GM12873 (cell line): ENCODE measurements around the gene ABHD12.
A peak's percentile ranks its signal among the peaks of the same experiment; 100 is the strongest.

Experiments used
- TF ChIP-seq, protein P1 (sequence below): IDR thresholded peaks from 2 replicates; pipeline ENCODE4 v1.5.1; 2012; ENCODE audit warnings: low read depth, mild to moderate bottlenecking, moderate library complexity, low read length, control low read depth; ENCODE audit not compliant: insufficient read depth; ENCODE audit errors: missing control alignments

ABHD12 gene

GRCh38 chr20:25296094-25297093 lies 94.2 kb downstream of the ABHD12 start:
- TF ChIP-seq, protein P1, sequence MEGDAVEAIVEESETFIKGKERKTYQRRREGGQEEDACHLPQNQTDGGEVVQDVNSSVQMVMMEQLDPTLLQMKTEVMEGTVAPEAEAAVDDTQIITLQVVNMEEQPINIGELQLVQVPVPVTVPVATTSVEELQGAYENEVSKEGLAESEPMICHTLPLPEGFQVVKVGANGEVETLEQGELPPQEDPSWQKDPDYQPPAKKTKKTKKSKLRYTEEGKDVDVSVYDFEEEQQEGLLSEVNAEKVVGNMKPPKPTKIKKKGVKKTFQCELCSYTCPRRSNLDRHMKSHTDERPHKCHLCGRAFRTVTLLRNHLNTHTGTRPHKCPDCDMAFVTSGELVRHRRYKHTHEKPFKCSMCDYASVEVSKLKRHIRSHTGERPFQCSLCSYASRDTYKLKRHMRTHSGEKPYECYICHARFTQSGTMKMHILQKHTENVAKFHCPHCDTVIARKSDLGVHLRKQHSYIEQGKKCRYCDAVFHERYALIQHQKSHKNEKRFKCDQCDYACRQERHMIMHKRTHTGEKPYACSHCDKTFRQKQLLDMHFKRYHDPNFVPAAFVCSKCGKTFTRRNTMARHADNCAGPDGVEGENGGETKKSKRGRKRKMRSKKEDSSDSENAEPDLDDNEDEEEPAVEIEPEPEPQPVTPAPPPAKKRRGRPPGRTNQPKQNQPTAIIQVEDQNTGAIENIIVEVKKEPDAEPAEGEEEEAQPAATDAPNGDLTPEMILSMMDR = peak; percentile 75

GRCh38 chr20:25295386-25296093 lies 95.1 kb downstream of the ABHD12 start:
- TF ChIP-seq, protein P1 = no peak

DNA sequence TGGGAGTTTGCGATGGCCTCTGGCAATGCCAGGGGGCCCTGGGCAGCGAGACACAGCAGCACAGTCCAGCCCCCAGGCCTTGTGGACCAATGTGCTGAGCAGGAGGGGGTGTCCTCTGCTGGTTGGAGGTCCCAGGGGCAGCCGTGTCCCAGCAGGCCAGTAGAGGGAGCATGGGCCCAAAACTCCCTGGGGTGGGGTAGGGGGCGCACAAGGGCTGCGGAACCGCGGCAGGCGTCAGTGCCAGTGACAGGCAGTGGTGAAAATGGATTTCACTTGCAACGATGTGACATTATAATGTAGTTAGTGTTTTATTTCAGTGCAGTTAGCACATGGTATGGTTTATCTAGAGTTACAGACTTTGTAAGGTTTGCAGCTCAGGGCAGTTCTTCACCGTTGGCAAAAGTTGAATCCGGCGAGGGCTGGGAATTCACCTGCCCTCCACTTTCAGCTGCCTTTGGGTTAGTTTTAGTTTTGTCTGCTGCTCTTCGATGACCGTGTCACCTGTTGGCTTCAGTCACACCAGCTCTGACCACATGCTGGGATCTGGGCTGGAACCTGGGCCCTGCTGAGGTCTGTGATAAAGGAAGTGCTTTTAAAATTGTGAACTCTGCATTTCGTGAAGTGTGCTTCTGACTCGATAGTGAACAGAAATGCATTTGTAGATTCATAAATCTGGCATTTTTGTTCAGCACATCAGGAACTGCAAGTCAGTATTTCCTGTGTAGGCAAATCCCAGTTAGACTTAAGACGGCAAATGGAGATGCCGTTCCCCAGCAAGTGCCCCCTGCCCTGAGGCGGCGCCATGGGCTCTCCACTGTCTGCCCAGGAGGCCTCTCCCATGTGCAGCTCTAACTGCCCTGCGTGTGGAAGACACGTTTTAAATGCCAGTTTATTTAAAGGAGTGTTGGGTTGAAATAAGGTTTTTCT lies 95.9 kb downstream of the ABHD12 start:
- TF ChIP-seq, protein P1 = peak; percentile 91

DNA sequence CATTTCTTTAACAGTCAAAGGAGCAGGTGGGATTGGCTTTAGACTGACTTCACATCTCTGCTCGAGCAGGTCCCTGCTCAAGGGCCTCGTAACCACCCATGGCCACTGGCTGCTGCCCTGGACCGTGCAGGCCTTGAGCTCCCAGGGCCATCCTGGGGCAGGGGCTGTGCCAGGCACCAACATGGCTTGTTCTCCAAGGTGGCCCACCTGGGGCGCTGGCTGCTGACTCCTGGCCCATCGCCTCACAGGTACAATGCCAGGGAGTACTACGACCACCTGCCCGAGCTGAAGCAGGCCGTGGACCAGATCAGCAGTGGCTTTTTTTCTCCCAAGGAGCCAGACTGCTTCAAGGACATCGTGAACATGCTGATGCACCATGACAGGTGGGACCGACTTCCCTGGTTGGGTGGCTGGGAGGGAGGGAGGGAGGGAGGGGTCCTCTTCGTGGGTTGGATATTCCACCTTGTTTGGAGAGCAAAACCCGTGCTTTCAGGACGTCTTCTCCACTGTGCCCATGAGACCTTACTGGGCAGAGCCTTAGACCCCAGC lies 96.7 kb downstream of the ABHD12 start:
- TF ChIP-seq, protein P1 = no peak

DNA sequence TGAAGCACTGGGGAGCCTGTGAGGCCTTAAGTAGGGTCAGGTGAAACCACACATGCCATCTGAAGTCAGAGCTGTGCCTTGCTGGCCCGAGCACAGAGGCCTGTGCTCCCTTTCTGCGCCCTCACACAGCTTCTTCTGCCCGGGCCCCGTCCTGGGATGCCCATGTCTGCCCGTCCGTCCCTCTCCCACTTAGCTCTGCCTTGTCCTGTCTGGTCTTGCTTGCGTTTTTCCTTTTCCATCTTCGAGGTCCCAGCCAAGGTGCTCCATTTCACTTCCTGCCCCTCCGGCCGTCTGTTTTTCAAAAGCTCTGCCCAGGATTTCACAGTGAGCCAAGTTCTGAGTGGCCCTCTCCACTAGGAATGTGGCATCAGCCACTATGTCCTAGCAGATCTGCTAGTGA lies 97.1 kb downstream of the ABHD12 start:
- TF ChIP-seq, protein P1 = no peak

- TF ChIP-seq, protein P1 = no peak
Observed at GRCh38 chr20:25292176-25292891, 98.3 kb downstream of the ABHD12 start.
